GM18870 (cell line): ENCODE data around the gene UTP14C.
"Not testable (repeated sequence)": the region's sequence is repeated elsewhere in the genome, so short reads cannot be mapped to it uniquely, and the experiment has no call there.

Experiments
- ATAC-seq: cut with Tn5 transposase; IDR thresholded peaks from one replicate; pipeline ENCODE4 v1.9.1; 2021; ENCODE audit warnings: moderate library complexity; ENCODE audit not compliant: unreplicated experiment

Gene UTP14C, protein sequence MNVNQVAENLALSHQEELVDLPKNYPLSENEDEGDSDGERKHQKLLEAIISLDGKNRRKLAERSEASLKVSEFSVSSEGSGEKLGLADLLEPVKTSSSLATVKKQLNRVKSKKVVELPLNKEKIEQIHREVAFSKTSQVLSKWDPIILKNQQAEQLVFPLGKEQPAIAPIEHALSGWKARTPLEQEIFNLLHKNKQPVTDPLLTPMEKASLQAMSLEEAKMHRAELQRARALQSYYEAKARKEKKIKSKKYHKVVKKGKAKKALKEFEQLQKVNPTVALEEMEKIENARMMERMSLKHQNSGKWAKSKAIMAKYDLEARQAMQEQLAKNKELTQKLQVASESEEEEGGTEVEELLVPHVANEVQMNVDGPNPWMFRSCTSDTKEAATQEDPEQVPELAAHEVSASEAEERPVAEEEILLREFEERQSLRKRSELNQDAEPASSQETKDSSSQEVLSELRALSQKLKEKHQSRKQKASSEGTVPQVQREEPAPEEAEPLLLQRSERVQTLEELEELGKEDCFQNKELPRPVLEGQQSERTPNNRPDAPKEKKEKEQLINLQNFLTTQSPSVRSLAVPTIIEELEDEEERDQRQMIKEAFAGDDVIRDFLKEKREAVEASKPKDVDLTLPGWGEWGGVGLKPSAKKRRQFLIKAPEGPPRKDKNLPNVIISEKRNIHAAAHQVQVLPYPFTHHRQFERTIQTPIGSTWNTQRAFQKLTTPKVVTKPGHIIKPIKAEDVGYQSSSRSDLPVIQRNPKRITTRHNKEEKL

DNA sequence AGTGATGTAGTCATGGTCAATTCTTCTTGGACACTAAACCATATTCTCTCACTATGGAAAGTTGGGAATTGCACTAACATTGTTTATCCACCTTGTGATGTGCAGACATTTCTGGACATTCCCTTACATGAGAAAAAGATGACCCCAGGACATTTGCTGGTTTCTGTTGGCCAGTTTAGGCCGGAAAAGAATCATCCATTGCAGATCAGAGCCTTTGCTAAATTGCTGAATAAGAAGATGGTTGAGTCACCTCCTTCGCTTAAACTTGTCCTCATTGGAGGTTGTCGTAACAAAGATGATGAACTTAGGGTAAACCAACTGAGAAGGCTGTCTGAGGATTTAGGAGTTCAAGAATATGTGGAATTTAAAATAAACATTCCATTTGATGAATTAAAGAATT lies at the start of gene UTP14C:
Gene UTP14C (plus strand): TSS at position 211 of the 400 bp plus-strand sequence. CDS start 4,114 bp downstream, outside the sequence.
- ATAC-seq = no peak

DNA sequence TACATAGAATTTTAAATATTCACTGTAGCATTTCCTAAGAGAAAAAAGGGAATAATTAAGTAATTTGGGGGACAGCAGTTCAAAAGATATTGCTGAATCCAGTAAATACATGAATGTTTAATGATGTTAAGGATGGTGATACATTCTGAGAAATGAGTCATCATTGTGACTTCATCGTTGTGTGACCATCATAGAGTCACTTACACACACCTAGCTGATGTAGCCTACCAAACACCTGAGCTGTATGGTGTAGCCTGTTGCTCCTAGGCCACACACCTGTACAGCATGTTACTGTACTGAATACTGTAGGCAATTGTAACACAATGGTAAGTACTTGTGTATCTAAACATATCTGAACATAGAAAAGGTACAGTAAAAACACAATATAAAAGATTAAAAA lies 48.1 kb upstream of the UTP14C start:
- ATAC-seq = no peak

DNA sequence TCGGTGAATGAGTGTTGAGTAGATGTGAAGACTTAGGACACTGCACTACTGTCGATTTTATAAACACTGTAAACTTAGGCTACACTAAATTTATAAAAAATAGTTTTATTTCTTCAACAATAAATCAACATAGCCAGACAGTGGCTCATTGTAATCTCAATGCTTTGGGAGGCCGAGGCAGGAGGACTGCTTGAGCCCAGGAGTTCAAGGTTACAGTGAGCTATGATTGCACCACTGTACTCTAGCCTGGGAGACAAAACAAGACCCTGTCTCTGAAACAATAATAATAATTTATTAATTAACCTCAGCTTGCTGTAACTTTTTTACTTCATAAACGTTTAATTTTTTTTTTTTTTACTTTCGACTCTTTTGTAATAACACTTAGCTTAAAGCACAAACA lies 47.6 kb upstream of the UTP14C start:
- no peak for ATAC-seq

DNA sequence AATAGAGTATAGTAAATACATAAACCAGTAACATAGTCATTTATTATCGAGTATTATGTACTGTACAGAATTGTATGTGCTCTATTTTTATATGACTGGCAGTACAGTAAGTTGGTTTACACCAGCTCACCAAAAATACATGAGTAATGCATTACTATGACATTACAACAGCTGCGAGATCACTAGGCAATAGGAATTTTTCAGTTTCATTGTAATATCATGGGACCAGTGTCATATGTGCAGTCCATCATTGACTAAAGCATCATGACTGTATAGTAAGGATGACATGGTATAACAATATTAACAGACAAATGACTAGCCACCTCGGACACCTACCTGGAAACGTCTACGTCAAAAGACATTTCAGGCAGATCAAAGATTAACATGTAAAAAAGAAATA lies 46.9 kb upstream of the UTP14C start:
- no peak for ATAC-seq

DNA sequence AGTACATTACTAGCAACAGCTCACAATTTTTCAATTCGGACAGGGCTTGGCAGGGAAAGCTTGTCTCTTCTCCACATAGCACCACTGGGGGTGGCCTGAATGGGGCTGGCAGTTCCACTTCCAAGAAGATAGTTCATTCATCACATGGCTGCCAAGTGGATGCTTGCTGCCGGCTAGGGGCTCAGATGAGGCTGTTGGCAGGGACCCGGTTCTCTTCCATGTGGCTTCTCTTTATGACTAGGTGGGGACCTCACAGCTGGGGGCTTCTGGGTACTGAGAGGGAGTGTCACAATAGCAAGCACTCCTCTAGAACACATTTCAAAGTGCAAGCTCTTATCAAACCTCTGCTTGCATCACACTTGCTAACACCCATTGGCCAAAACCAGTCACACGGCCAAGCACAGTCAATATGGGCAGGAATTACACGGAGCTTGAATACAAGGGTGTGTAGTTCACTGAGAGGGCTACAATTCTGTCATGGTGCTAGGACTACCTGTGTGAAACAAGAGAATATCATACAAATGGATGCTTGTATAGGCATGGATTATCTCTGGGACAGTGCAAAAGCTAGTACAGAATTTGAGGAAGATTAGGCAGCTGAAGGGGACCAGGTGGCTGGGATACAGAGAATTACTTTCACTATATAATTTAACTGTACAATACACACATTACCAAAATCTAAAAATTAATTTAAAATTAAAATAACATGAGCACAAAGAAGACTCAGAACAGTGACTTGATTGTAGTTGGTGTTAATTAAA lies 45.5 kb upstream of the UTP14C start:
- no peak for ATAC-seq

DNA sequence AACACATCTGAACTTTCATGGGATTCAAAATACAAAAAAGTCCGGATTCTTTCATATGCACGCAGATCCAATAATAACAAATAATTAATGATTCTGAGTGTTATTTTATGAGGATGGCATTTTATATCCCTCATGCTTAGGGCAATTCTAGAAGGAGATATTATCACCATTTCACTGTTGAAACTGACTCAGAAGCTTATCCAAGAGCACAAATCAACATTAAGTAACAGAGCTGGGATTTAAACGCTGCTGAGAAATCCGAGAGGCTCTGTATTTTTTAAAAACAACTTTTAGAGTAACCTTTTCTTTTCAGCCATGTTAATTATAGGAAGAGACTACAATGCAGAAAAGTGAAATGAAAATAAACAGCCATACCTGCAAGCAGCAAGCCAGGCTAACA lies 43.6 kb upstream of the UTP14C start:
- no peak for ATAC-seq

DNA sequence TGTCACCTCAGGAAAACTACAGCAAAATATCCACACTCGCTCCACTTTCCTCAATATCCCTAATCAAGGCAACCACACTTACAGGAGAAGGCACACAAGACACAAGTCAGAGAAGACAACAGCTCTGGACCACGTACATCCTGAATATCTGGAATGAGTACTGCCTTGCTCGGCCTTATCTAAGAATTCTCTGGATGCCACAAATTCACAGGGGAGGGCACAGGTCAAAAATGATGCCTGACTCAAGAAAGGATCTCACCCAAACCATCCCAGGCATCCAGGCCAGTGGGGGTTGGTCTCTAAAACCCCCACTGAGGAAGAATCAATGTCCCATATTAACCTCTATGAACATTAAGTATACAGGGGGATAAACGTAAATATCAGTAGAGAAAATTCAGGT lies 43.1 kb upstream of the UTP14C start:
- no peak for ATAC-seq

DNA sequence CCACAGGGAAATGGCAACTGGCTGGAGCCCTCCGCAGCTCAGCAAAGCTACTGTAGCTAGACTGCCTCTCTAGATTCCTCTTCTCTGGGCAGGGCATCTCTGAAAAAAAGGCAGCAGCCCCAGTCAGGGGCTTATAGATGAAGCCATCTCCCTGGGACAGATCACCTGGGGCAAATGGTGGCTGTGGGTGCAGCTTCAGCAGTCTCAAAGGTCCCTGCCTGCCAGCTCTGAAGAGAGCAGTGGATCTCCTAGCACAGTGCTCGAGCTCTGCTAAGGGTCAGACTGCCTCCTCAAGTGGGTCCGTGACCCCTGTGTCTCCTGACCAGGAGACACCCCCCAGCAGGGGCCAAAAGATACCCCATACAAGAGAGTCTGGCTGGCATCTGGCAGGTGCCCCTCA lies 41.2 kb upstream of the UTP14C start:
- ATAC-seq = not testable (repeated sequence)

DNA sequence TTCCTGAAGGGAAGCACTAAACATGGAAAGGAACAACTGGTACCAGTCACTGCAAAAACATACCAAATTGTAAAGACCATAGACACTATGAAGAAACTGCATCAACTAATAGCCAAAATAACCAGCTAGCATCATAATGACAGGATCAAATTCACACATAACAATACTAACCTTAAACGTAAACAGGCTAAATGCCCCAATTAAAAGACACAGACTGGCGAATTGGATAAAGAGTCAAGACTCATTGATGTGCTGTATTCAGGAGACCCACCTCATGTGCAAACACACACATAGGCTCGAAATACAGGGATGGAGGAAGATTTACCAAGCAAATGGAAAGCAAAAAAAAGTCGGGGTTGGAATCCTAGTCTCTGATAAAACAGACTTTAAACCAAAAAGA lies 39.6 kb upstream of the UTP14C start:
- ATAC-seq = not testable (repeated sequence)

DNA sequence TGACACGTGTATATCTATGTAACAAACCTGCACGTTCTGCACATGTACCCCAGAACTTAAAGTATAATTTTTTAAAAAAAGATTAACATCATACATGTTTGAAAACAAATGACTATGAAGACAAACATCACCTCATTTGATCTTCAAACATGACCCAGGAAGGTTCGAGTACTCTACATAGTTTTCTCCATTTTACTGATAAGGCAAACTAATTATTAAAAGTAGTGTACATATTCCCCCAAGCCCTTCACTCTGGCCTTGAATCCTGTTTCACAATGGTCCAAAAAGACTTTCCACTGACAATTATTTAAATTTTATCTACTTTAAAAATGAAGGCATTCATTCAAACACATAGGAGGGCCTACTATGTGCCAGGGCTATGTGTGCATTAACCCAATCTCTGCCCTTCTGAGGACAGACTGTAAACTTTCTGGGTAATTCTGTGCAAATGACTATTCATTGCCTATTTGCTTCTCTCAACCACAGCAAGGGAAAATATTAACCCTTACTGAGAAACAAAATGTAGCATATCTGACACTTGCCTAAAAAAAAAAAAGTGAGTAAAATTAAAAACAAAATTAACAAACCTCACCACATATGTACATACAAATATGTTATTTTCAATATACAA lies 35.4 kb upstream of the UTP14C start:
- ATAC-seq = no peak

DNA sequence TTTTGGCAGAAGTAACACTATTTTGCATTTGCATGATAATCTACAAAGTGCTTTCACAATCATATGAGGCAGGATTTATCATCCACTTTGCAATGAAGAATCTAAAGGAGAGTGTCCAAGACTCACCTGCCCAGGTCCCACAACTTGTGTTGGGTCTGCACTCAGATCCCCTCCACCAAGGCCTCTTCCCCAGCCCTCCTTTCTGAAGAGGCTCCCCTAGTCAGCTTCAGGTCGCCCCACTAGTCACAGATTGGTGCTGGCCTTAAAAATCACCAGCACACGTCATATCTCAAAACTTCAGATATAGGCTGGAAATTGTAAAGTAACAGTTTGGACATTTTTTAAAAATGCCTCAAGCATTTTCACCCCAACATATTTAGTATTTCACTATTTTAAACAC lies 30.8 kb upstream of the UTP14C start:
- ATAC-seq = no peak

DNA sequence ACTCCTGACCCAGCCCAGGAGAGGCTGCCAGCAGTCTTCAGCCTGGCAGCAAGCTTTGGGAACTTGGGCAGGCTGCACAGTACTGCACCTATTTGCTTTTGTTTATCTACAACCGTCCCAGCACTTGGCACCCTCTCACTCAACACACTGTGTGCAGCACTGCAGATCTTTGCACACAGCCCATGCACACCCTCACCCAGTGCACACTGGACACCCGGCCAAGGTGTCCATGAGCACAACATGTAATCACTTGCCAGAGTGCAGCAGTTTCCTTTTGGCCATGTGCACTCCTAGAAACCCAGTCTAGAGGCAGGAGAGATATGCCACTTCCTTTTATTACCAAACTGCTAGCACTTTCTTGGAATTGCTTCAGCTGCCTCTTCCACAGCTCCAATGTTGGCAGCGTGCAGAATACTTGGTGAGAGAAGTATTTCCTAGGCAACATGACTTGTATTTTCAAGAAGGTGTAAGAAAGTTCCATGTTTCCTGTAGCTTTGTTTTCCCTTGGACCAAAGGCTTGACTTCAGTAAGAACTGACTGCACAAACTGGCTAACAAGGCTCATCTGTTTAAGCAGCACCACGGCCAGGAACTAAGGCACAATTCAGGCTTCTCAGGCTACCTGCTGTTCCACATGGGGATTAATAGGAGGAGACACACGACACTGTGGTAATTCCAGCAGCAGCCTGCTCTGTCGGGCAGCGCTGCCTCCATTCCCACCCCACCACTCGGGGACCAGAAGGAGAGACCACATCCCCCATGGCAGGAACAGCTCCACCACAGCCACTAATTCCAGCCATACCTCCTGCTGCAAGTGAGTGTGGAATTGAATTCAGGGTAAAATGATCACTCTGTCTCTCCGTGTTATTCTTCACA lies 28.6 kb upstream of the UTP14C start:
- ATAC-seq = no peak

DNA sequence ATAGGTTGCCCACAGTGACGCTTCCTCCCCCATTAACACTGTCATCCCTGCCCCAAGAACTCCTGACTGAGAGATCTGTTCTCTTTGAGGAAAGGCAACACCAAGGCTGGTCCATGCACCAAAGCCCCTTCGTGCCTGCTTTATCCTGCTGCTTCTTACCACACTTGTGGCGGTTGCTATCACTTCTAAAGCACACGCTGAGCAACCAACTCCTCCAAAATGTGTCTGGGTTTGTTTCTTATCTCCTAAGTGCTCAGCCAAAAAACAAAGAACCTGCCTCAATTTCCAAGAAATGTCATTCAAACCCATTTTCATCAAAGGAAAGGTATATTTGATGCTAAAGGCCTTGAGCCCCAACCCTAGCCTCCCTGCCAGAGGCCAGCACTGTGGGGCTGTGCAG lies 27.9 kb upstream of the UTP14C start:
- no peak for ATAC-seq

DNA sequence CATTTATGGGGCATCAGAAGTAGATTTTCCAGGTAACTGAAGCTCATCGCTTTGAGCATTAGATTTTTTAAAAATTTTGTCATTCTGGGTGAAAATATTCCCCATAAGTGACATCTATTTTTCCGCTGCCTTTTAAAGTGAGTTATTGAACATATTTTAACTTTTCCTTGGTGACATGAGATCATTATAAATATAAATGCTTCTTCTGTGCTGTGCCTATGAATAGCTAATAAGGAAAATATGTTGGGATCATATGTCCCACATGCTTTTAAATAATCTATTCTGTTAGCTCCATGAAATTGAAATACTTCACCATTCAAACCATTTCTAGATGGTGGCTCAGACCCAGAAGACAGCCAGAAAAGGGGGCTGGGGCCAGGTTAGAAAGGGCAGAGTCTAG lies 27.3 kb upstream of the UTP14C start:
- ATAC-seq = no peak

DNA sequence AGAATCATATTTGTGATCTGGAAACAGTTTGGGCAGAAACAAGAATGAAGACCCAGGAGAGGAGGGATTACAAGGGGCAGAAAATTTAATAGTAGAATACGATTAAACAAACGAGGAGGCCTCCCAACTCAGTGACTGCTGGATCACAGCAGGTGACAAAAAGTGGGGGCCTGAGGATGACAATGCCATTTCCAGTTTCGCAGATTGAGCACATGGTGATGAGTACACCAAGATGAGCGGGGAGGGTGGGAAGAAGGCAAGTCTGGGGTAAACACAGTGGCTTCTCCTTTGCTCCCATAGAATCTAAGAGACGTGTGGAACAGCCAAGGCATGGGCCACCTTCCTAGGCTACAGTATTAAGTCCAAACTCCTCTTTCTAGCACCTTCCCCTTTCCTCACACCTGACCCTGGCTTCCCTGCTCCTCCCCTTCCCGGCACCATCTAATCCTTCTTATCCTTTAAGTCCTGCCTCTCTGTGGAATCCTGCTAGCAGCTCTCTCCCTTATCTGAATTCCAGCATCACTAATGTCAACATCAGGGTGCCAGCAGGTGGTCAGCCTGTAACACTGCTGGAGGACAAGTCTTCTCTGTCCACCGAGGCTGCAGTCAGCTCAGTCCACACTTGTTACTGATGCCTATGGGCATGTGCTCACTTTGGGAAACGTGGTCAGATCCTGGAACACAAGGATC lies 26.7 kb upstream of the UTP14C start:
- ATAC-seq = no peak

DNA sequence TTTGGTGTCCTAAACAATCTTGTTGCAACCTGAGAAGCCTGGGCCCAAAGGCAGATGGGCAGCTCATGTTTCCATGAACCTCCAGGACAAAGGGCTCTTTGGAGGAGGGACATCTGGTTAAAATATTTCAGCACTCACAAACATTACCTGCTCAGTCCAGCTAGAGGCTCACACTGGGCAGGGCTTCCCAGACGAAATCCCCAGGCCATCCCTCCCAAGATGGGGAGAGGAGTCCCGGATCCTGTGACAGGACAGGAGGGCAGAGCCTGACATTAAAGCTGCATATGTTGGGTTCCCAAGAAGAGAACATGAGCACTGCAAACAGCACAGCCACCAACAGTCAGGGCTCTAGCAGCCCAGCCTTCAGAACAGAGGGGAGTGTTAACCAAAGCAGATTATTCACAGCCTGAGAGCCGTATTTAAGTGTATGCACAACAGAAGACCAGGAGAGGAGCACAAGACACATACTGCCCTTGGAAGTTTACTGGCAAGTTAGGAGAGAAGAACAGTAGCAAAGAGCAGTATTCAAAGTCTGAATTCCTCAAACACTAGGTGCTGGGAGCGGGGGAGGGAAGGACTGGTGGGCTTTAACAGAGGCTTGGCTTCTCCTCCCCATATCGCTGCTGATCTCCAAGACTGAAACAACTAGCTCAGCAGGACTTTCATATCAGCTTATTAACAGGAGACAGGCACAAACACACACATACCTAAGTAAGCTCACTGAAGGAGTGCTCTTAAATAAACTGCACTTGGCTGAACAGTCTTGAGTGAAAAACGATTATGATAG lies 25.6 kb upstream of the UTP14C start:
- ATAC-seq = no peak

DNA sequence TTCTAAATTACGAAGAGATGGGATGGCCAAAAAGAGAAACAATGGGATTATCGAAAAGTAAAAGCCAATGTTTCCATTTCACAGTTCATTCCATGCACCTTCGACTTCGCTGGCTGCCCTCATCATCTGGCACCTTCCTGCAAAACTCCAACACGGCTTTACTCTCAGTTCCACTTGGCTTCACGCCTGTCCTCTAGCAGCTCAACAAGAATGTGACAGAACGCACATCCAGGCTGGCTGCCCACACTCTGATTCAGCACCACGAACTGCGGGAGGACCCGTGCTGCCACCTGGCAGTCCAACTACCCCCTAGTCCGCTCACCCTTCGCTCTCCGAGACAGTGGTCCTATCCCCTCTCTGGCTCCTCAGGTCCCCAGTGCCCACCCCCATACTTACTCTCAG lies 25.0 kb upstream of the UTP14C start:
- ATAC-seq = no peak

DNA sequence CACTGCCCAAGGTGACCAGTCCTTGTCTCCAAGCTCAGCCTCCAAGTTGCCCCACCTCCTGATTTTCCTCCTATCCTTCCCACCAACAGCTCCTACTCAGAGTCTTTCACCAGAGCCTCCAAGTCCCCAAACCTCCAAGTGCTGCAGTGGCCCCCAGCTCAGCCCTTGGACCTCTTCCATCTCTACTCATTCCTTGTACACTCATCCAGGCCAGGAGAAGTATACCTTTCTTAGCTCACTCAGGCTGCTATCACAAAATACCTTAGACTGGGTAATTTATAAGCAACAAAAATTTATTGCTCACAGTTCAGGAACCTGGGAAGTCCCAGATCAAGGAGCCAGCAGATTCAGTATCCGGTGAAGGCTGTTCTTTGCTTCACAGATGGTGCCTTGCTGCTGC lies 24.6 kb upstream of the UTP14C start:
- no peak for ATAC-seq
